ENCODE measurements around the gene TBC1D2B. TPM values are rescaled to one million over a fixed set of nuclear protein-coding genes. Genes with fewer than 3 reads are reported as not detected.

Gene TBC1D2B
- total and polyA plus RNA-seq, 3 donors from 2014 or later = 28.9 to 41.5 (median 40.6) TPM

DNA sequence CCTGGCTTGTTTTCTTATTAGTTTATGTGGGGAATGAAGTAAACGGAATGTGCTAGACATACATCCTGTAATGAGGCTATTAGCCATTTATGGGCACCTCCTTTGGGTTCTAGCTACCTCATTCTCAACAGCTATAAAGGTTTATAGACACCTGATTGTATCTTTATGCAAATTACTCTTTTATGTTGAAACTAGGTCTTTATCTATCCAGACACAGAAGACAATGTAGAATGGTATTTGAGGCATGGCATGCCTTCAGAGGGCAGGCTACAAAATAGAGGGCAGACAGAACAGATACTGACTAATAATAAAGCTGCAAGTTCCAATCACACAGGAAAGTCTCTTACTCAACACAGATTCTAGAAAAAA is 27.1 kb downstream of the TBC1D2B start:
- peaks cover 63% of the 10 kb centered on the region for H3K4me1 ChIP-seq
- no peaks in the 10 kb centered on the region for H3K36me3 ChIP-seq (ENCODE audit: low read depth, missing control alignments)
- intact Hi-C loops (cut with DNase I; ENCODE audit: low total_unique reads) = no loop called here
- H3K9me3 ChIP-seq = no peaks in the 10 kb centered on the region
- 20 to 38% methylated on average over 1 of the region's 1 CpG for WGBS, 2 donors
- TF ChIP-seq, protein P1, sequence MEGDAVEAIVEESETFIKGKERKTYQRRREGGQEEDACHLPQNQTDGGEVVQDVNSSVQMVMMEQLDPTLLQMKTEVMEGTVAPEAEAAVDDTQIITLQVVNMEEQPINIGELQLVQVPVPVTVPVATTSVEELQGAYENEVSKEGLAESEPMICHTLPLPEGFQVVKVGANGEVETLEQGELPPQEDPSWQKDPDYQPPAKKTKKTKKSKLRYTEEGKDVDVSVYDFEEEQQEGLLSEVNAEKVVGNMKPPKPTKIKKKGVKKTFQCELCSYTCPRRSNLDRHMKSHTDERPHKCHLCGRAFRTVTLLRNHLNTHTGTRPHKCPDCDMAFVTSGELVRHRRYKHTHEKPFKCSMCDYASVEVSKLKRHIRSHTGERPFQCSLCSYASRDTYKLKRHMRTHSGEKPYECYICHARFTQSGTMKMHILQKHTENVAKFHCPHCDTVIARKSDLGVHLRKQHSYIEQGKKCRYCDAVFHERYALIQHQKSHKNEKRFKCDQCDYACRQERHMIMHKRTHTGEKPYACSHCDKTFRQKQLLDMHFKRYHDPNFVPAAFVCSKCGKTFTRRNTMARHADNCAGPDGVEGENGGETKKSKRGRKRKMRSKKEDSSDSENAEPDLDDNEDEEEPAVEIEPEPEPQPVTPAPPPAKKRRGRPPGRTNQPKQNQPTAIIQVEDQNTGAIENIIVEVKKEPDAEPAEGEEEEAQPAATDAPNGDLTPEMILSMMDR (IDR thresholded peaks at IDR 0.05) = no peak
- no peak for TF ChIP-seq POLR2A (IDR thresholded peaks at IDR 0.05)
- H3K4me3 ChIP-seq = no peak overlapping the region
- H3K27me3 ChIP-seq = no peaks in the 10 kb centered on the region
- no peak overlapping the region for H3K27ac ChIP-seq
- no peak for DNase-seq

DNA sequence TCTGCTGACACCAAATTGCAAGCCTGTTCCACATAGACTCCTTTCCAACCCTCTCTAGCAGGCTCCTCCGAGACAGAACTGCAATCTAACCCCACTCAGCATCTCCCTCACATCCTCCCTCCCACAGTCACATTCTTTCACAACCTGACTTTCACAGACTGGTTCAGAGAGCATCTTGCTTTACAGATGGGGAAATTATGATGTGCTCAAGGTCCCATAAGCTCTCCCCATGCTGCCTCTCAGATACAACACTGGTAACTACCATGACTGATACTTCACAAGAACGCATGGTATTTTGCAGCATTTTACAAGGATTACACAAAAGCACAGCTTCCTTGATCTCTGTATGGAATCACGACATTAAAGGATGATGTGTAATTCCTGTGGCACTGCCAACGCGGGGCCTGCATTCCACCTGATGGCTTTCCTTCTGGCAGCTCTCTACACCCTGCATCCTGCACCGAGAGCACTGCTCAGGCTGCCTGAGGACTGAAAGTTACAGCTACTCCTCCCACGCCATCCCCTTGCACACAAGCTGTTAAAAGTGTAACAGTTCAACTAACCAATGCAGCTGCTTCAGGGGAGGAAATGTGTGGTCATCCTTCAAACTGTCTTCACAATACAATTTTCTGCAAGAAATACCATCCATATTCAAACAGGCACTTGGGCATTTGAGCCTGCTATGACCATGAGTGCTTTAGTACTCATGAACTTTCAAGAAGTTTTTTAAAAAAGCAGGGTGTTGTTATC is 27.6 kb downstream of the TBC1D2B start:
- no peak for TF ChIP-seq POLR2A (IDR thresholded peaks at IDR 0.05)
- TF ChIP-seq, protein P1 (IDR thresholded peaks at IDR 0.05) = no peak
- peak overlapping the region in 1 of 2 donors; percentile 7 for H3K27ac ChIP-seq
- no peaks in the 10 kb centered on the region for H3K27me3 ChIP-seq
- H3K4me3 ChIP-seq = no peak overlapping the region
- DNase-seq = peak; percentile 66
- 31 to 35% methylated on average over 6 to 7 of the region's 7 CpGs for WGBS, 2 donors
- no peaks in the 10 kb centered on the region for H3K36me3 ChIP-seq (ENCODE audit: low read depth, missing control alignments)
- intact Hi-C loops (cut with DNase I; ENCODE audit: low total_unique reads) = no loop called here
- H3K9me3 ChIP-seq = no peaks in the 10 kb centered on the region
- H3K4me1 ChIP-seq = peaks cover 58% of the 10 kb centered on the region

DNA sequence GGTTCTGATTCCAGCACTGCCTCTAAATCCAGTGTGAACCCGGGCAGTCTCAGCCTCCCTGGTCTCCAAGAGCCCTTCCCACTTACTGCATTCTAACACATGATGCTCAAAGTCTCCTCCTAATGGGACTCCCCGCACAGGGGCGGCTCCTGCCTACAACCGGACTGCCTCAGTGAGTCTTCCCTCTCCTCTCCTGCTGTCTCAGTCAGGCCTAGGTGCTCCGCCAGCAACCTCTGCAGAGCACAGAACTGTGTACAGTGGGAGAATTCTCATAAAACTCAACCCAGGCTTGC is 28.9 kb downstream of the TBC1D2B start:
- no peaks in the 10 kb centered on the region for H3K9me3 ChIP-seq
- no peaks in the 10 kb centered on the region for H3K27me3 ChIP-seq
- peaks cover 58% of the 10 kb centered on the region for H3K4me1 ChIP-seq
- TF ChIP-seq, protein P1 (IDR thresholded peaks at IDR 0.05) = no peak
- no peak for TF ChIP-seq POLR2A (IDR thresholded peaks at IDR 0.05)
- no peaks in the 10 kb centered on the region for H3K36me3 ChIP-seq (ENCODE audit: low read depth, missing control alignments)
- H3K4me3 ChIP-seq = no peak overlapping the region
- intact Hi-C loops (cut with DNase I; ENCODE audit: low total_unique reads) = no loop called here
- DNase-seq = peak; percentile 28
- peak overlapping the region; percentile 46 to 57 for H3K27ac ChIP-seq
- WGBS, 2 donors = 58 to 65% methylated on average over 5 of the region's 5 CpGs

DNA sequence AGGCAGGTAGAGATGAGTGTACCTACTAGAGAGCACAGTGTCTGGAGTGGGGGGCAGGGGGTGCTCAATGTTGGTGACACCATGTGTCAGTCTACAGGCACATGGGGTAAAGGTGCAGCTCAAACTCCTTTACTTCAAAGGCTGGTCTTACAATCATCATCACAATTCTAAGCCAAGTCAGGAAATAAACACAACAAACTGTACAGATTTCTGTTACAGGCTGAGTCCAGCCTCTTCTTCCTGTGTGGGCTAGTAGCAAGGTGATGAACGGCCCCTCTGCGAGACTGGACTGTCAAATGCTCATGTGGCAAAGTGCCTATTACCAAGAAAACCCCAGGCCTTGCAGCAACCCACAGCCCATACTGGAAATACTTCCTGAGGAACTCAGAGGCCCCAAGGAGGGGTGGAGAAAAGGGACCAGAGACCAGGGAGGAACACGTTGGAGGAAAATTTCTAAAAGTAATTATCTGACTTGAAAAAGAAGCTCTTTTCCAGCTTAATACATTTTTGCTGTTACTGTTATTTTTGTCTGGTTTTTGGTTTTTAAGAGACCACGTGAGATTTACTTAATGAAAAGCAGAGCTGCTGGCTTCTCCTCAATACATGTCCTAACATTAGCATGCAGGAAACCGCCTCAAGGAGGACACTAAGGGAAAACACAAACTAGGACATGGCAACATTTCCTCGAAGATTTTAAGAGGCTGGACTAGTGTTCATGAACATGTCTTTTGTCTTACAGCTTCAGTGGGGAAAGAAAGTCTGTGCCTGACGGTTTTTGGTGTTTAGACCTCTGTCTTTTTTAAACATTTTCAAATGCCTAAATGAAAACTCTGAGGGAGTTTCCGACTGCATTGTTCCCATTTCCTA is 29.5 kb downstream of the TBC1D2B start:
- Histone ChIP-seq H3K36me3 (ENCODE audit: low read depth, missing control alignments) (no peaks in the 10 kb centered on the region), H3K27ac (peak overlapping the region; percentile 46 to 62), H3K4me3 (no peak overlapping the region), H3K27me3 (no peaks in the 10 kb centered on the region), H3K4me1 (peaks cover 58% of the 10 kb centered on the region), H3K9me3 (no peaks in the 10 kb centered on the region)
- 36 to 49% methylated on average over 8 of the region's 8 CpGs for WGBS, 2 donors
- intact Hi-C loops (cut with DNase I; ENCODE audit: low total_unique reads) = no loop called here
- TF ChIP-seq, protein P1 (IDR thresholded peaks at IDR 0.05) = peak in 1 of 3 experiments; percentile 3
- TF ChIP-seq POLR2A (IDR thresholded peaks at IDR 0.05) = no peak
- DNase-seq = peak; percentile 70

Data from testis (tissue), 3 donors.